Neural crest cell (in vitro differentiated cells): Measurements from ENCODE around the gene DPY19L1. TPM values are rescaled to one million over a fixed set of nuclear protein-coding genes. Genes with fewer than 3 reads are reported as not detected.

Experiments
- DNase-seq: peaks from one replicate; pipeline ENCODE4 v3.0.0; 2021; ENCODE audit warnings: low read depth, mixed read lengths, low spot score
- H3K27ac Mint-ChIP-seq: one replicate; pipeline ENCODE4 v1.8.0; 2021; ENCODE audit warnings: mild to moderate bottlenecking, mixed read lengths; ENCODE audit not compliant: unreplicated experiment
- H3K27me3 Mint-ChIP-seq: 2 replicates; pipeline ENCODE4 v1.8.0; 2021; ENCODE audit warnings: low read depth, mild to moderate bottlenecking, mixed read lengths
- H3K36me3 Mint-ChIP-seq: 2 replicates; pipeline ENCODE4 v1.8.0; 2021; ENCODE audit warnings: low read depth, mild to moderate bottlenecking, mixed read lengths
- H3K4me1 Mint-ChIP-seq: 2 replicates; pipeline ENCODE4 v1.8.0; 2021; ENCODE audit warnings: mixed read lengths
- H3K4me3 Mint-ChIP-seq: one replicate; pipeline ENCODE4 v1.8.0; 2021; ENCODE audit warnings: mild to moderate bottlenecking, mixed read lengths
- H3K9me3 Mint-ChIP-seq: 2 replicates; pipeline ENCODE4 v1.8.0; 2021; ENCODE audit warnings: mixed read lengths
- total RNA-seq: library from RNA; stranded (reverse); gene quantifications from 2 replicates; pipeline ENCODE4 v1.2.1, GENCODE V29; 2021
- TF ChIP-seq, protein P1 (sequence below): fragments of 200-600 bp; sonication (generic); conservative IDR thresholded peaks from 2 replicates; pipeline ENCODE4 v1.5.0; 2021; ENCODE audit warnings: antibody characterized with exemption, mild to moderate bottlenecking

DPY19L1 gene
- total RNA-seq, 1 donor from 2014 or later = 37.4 TPM

DNA sequence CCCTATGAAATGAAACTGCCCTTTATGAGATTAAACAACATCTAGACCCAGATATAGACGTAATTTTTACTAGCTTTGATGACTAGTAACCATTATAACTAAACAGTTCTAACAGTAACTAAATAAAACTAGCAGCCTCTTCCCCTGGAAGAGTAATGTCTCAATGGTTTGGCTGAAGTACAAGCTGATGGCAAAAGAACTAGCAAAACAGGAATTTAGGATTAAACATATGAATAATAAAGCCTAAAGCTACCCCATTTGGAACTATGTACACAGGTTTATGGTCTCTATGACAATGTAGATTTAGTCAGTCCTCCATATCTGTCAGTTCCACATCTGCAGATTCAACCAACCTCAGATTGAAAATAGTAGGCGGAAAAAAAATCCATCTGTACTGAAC, 6.4 kb downstream of the DPY19L1 start:
- DNase-seq = no peak
- TF ChIP-seq, protein P1, sequence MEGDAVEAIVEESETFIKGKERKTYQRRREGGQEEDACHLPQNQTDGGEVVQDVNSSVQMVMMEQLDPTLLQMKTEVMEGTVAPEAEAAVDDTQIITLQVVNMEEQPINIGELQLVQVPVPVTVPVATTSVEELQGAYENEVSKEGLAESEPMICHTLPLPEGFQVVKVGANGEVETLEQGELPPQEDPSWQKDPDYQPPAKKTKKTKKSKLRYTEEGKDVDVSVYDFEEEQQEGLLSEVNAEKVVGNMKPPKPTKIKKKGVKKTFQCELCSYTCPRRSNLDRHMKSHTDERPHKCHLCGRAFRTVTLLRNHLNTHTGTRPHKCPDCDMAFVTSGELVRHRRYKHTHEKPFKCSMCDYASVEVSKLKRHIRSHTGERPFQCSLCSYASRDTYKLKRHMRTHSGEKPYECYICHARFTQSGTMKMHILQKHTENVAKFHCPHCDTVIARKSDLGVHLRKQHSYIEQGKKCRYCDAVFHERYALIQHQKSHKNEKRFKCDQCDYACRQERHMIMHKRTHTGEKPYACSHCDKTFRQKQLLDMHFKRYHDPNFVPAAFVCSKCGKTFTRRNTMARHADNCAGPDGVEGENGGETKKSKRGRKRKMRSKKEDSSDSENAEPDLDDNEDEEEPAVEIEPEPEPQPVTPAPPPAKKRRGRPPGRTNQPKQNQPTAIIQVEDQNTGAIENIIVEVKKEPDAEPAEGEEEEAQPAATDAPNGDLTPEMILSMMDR = no peak
- Mint-ChIP-seq H3K27ac (no peak overlapping the region), H3K4me3 (no peak overlapping the region), H3K27me3 (no peaks in the 10 kb centered on the region), H3K4me1 (peaks cover 33% of the 10 kb centered on the region), H3K36me3 (no peaks in the 10 kb centered on the region), H3K9me3 (no peaks in the 10 kb centered on the region)

DNA sequence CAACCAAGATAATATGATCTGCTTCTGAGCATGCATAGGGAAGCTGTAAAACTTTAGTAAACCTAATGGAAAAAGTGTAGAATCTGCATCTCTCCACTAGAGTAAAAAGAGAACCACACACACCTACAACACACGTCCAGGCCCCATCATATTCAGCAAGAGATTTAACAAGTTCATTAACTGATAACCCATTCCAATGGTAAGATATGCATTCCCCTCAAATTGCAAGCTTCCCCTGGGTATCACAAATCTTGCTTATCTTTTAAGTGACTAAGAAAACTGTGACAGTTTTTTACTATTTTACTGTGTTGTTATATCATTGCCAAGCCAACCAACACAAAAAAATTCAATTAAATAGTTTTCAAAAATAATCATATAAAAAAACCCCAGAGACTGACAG, 8.0 kb downstream of the DPY19L1 start:
- Mint-ChIP-seq H3K4me1 (peaks cover 30% of the 10 kb centered on the region), H3K27ac (no peak overlapping the region), H3K9me3 (no peaks in the 10 kb centered on the region), H3K36me3 (no peaks in the 10 kb centered on the region), H3K27me3 (no peaks in the 10 kb centered on the region), H3K4me3 (no peak overlapping the region)
- TF ChIP-seq, protein P1 = no peak
- no peak for DNase-seq

DNA sequence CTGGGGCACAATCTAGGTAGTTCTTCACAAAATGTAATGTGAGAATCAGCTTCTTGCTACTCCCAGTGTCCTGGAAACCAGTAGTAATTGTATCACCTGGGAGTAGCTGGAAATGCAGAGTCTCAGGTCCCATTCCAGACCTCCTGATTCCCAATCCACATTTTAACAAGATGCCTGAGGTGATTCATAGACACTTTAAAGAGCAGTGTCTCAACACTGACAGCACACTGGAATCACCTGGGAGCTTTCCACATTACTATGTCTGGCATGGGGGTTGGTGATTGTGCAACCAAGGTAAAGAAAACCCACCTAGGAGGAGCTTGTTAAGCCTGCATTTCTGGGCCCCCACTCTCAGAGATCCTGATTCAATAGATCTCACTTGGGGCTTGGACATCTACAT, 11.1 kb downstream of the DPY19L1 start:
- DNase-seq = no peak
- Mint-ChIP-seq H3K9me3 (peaks cover 2% of the 10 kb centered on the region), H3K36me3 (no peaks in the 10 kb centered on the region), H3K4me3 (no peak overlapping the region), H3K4me1 (peaks cover 25% of the 10 kb centered on the region), H3K27me3 (no peaks in the 10 kb centered on the region), H3K27ac (no peak overlapping the region)
- TF ChIP-seq, protein P1 = no peak

DNA sequence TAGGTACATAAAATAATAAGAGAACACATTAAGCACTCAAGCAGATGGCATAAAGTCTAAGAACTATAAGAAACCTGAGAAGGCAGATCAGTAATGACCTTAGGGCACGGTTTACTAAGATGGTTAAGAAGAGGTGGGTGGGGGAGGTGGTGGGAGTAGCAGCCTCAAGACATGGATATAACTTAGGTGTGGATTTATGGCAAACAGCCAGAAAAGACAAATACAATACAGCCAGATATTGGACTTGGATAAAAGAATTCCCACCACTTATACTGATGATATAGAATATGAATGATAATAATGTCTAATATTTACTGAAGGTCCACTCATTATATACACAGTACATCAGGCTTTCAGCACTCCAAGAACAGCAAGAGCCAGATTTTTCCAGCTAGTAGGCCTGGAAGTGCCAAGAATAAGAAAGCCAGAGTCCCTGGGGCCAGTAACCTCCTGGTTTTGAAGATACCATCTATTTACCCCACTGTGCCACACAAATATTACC, 11.9 kb downstream of the DPY19L1 start:
- Mint-ChIP-seq H3K27ac (no peak overlapping the region), H3K9me3 (peaks cover 2% of the 10 kb centered on the region), H3K4me3 (no peak overlapping the region), H3K36me3 (no peaks in the 10 kb centered on the region), H3K27me3 (no peaks in the 10 kb centered on the region), H3K4me1 (peaks cover 26% of the 10 kb centered on the region)
- TF ChIP-seq, protein P1 = no peak
- no peak for DNase-seq

DNA sequence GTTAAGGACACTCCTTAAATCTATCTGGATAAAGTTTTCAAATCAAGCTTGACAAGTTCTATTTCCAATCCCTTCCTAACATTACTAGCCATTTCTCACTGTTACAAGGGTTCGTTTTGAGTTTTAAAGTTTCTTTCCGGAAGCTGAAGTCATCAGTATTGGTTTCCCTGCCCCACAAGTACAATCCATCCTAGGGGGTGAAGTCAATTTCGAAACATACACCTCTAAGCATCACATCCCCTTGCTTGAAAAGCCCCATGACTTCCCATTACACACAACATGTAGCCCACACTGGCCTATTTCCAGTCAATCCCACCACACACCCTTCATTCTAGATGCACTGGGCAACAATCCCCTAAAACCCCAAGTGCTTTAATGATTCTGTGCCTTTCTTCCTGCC, 13.0 kb downstream of the DPY19L1 start:
- no peaks in the 10 kb centered on the region for H3K36me3 Mint-ChIP-seq
- TF ChIP-seq, protein P1 = no peak
- no peak overlapping the region for H3K27ac Mint-ChIP-seq
- no peaks in the 10 kb centered on the region for H3K27me3 Mint-ChIP-seq
- H3K9me3 Mint-ChIP-seq = peaks cover 2% of the 10 kb centered on the region
- DNase-seq = no peak
- H3K4me1 Mint-ChIP-seq = peaks cover 23% of the 10 kb centered on the region
- H3K4me3 Mint-ChIP-seq = no peak overlapping the region

DNA sequence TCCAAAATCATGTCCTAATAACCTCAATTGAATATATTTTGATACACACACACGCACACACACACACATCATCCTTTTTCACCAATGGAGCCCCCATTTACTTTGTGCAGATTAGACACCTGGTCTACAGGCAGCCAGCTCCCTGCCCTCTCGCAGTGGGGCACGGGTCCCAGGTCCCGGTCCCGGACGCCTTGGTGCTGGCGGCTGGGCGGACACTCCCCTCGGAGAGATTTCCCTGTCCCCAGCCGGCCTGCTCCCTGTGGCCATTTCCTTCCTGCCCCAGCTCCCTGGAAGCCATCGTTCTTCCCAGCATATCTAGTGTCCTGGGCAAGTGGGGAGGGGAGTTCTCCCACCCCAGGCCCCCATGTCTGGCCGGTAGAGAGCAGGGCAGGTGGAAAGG, 14.6 kb downstream of the DPY19L1 start:
- peaks cover 2% of the 10 kb centered on the region for H3K9me3 Mint-ChIP-seq
- no peak overlapping the region for H3K27ac Mint-ChIP-seq
- H3K36me3 Mint-ChIP-seq = no peaks in the 10 kb centered on the region

More for the DNA sequence above, 14.6 kb downstream of the DPY19L1 start:
- Mint-ChIP-seq H3K27me3 (no peaks in the 10 kb centered on the region), H3K4me3 (no peak overlapping the region), H3K4me1 (peaks cover 25% of the 10 kb centered on the region)
- TF ChIP-seq, protein P1 = no peak
- no peak for DNase-seq
